IMR-90 (cell line): ENCODE results near the gene CC2D1A. TPM values are rescaled to one million over a fixed set of nuclear protein-coding genes. Genes with fewer than 3 reads are reported as not detected.

Experiments
- ATAC-seq: fragments of 200-7000 bp; cut with Tn5 transposase; 2 replicates; pipeline ENCODE4 v1.9.1; 2020; ENCODE audit warnings: low read depth, mild to moderate bottlenecking, moderate library complexity
- BruUV-seq: library from RNA; stranded (reverse); fragments of 400-500 nt; replicated peaks from 2 replicates; lab custom pipeline; 2021; lab: Mats Ljungman, UMichigan
- CTCF ChIA-PET: fragments of 300-600 bp; formaldehyde crosslinking; extraction: SDS; loops from one replicate; lab custom pipeline; 2021; ENCODE audit warnings: antibody characterized with exemption; lab: Yijun Ruan, JAX
- POLR2A ChIA-PET: fragments of 300-600 bp; sonication (Branson Sonifier 250); formaldehyde crosslinking; loops from one replicate; lab custom pipeline; 2022; ENCODE audit warnings: antibody characterized with exemption; ENCODE audit not compliant: unreplicated experiment; lab: Charles Lee
- DNase-seq: peaks from one replicate; pipeline ENCODE4 v3.0.0; 2013
- H2AFZ ChIP-seq: replicated peaks from 2 replicates; pipeline ENCODE3; 2013; ENCODE audit warnings: low read length, mild to moderate bottlenecking; ENCODE audit not compliant: poor library complexity
- H2AK5ac ChIP-seq: 2 replicates; pipeline ENCODE4 v1.6.1; 2013; ENCODE audit warnings: low read depth, low read length, inconsistent platforms
- H2AK9ac ChIP-seq: replicated peaks from 2 replicates; pipeline ENCODE3; 2013; ENCODE audit warnings: mild to moderate bottlenecking, low read depth, low read length, moderate library complexity; ENCODE audit not compliant: poor library complexity
- H2BK120ac ChIP-seq: 2 replicates; pipeline ENCODE4 v1.6.1; 2013; ENCODE audit warnings: low read depth, low read length, inconsistent platforms
- H2BK15ac ChIP-seq: 3 replicates; pipeline ENCODE4 v1.6.1; 2013; ENCODE audit warnings: low read depth, low read length, inconsistent platforms
- H2BK20ac ChIP-seq: 2 replicates; pipeline ENCODE4 v1.6.1; 2013; ENCODE audit warnings: low read depth, mild to moderate bottlenecking, inconsistent platforms, low read length, moderate library complexity
- H2BK5ac ChIP-seq: 2 replicates; pipeline ENCODE4 v1.6.1; 2013; ENCODE audit warnings: mild to moderate bottlenecking, low read depth, low read length, inconsistent platforms; ENCODE audit not compliant: poor library complexity, severe bottlenecking
- H3K14ac ChIP-seq: replicated peaks from 2 replicates; pipeline ENCODE4 v1.6.1; 2013; ENCODE audit warnings: low read depth, low read length, inconsistent platforms
- H3K18ac ChIP-seq: 2 replicates; pipeline ENCODE4 v1.6.1; 2013; ENCODE audit warnings: low read depth, low read length, control low read depth
- H3K23ac ChIP-seq: 2 replicates; pipeline ENCODE4 v1.6.1; 2013; ENCODE audit warnings: low read depth, low read length, inconsistent platforms
- H3K27ac ChIP-seq: 2 replicates; pipeline ENCODE4 v1.5.1; 2013; ENCODE audit warnings: mild to moderate bottlenecking, control low read depth, low read length; ENCODE audit not compliant: insufficient read depth
- H3K27me3 ChIP-seq: 2 replicates; pipeline ENCODE4 v1.6.1; 2013; ENCODE audit warnings: low read length; ENCODE audit not compliant: control insufficient read depth, insufficient read depth
- H3K36me3 ChIP-seq: 2 replicates; pipeline ENCODE4 v1.6.1; 2013; ENCODE audit warnings: low read length, mixed read lengths; ENCODE audit not compliant: control insufficient read depth, insufficient read depth
- H3K4ac ChIP-seq: 2 replicates; pipeline ENCODE4 v1.6.1; 2013; ENCODE audit warnings: low read depth, low read length, inconsistent platforms
- H3K4me1 ChIP-seq: 2 replicates; pipeline ENCODE4 v1.6.1; 2013; ENCODE audit warnings: low read length, mixed read lengths; ENCODE audit not compliant: control insufficient read depth, insufficient read depth
- H3K4me2 ChIP-seq: 2 replicates; pipeline ENCODE4 v1.6.1; 2013; ENCODE audit warnings: low read depth, mild to moderate bottlenecking, control low read depth, low read length, moderate library complexity
- H3K4me3 ChIP-seq: 2 replicates; pipeline ENCODE4 v1.5.1; 2013; ENCODE audit warnings: low read depth, mild to moderate bottlenecking, control low read depth, low read length, moderate library complexity; ENCODE audit not compliant: insufficient read depth
- H3K56ac ChIP-seq: 2 replicates; pipeline ENCODE4 v1.6.1; 2013; ENCODE audit warnings: low read length, inconsistent platforms; ENCODE audit not compliant: insufficient read depth; ENCODE audit errors: extremely low read depth
- H3K79me1 ChIP-seq, 2 experiments: 2 replicates each; pipeline ENCODE4 v1.6.1; 2013; ENCODE audit warnings: low read length in 2 of 2, inconsistent platforms in 1 of 2, low read depth in 1 of 2
- H3K9ac ChIP-seq: 2 replicates; pipeline ENCODE4 v1.6.1; 2013; ENCODE audit warnings: low read depth, low read length, control low read depth
- H3K9me1 ChIP-seq: 2 replicates; pipeline ENCODE4 v1.6.1; 2013; ENCODE audit warnings: low read length, inconsistent platforms; ENCODE audit not compliant: insufficient read depth
- H3K9me3 ChIP-seq: 2 replicates; pipeline ENCODE4 v1.6.1; 2013; ENCODE audit warnings: low read length; ENCODE audit not compliant: control insufficient read depth, insufficient read depth
- H4K20me1 ChIP-seq: 2 replicates; pipeline ENCODE4 v1.6.1; 2013; ENCODE audit warnings: low read length, inconsistent platforms; ENCODE audit not compliant: insufficient read depth
- H4K5ac ChIP-seq: 2 replicates; pipeline ENCODE4 v1.6.1; 2013; ENCODE audit warnings: mild to moderate bottlenecking, low read depth, low read length, control low read depth
- H4K8ac ChIP-seq, 2 experiments: 2 replicates each; pipeline ENCODE4 v1.6.1; 2013; ENCODE audit warnings: low read depth in 2 of 2, low read length in 2 of 2, control low read depth in 1 of 2, inconsistent platforms in 1 of 2
- H4K91ac ChIP-seq: 2 replicates; pipeline ENCODE4 v1.6.1; 2013; ENCODE audit warnings: low read depth, low read length, inconsistent platforms; ENCODE audit not compliant: insufficient read depth
- BHLHE40 ChIP-seq: fragments of 150-350 bp; IDR thresholded peaks from 2 replicates; pipeline ENCODE4 v1.6.1; 2016; ENCODE audit warnings: mild to moderate bottlenecking, low read depth, low read length
- CEBPB ChIP-seq: IDR thresholded peaks from 2 replicates; pipeline ENCODE4 v1.6.1; 2012; ENCODE audit warnings: low read depth, low read length, improper control_type of control experiment
- CHD1 ChIP-seq: IDR thresholded peaks from 2 replicates; pipeline ENCODE4 v1.6.1; 2012; ENCODE audit warnings: low read depth, low read length, improper control_type of control experiment
- ELK1 ChIP-seq: fragments of 150-350 bp; IDR thresholded peaks from 2 replicates; pipeline ENCODE4 v1.6.1; 2016; ENCODE audit warnings: low read depth, mild to moderate bottlenecking, low read length, moderate library complexity, borderline replicate concordance
- FOS ChIP-seq: fragments of 150-350 bp; IDR thresholded peaks from 2 replicates; pipeline ENCODE4 v1.6.1; 2016; ENCODE audit warnings: low read depth, low read length
- MAFK ChIP-seq: IDR thresholded peaks from 2 replicates; pipeline ENCODE4 v1.6.1; 2012; ENCODE audit warnings: low read depth, low read length, improper control_type of control experiment
- MAZ ChIP-seq: IDR thresholded peaks from 2 replicates; pipeline ENCODE4 v1.6.1; 2012; ENCODE audit warnings: low read depth, mild to moderate bottlenecking, low read length, improper control_type of control experiment, moderate library complexity, borderline replicate concordance
- MXI1 ChIP-seq: IDR thresholded peaks from 2 replicates; pipeline ENCODE4 v1.6.1; 2012; ENCODE audit warnings: low read depth, mild to moderate bottlenecking, low read length, moderate library complexity, borderline replicate concordance
- NFE2L2 ChIP-seq: fragments of 150-350 bp; IDR thresholded peaks from 2 replicates; pipeline ENCODE4 v1.6.1; 2016; ENCODE audit warnings: low read depth, mild to moderate bottlenecking, low read length
- POLR2A ChIP-seq: IDR thresholded peaks from 2 replicates; pipeline ENCODE4 v1.6.1; 2012; ENCODE audit warnings: mild to moderate bottlenecking, low read depth, low read length
- RAD21 ChIP-seq: IDR thresholded peaks from 2 replicates; pipeline ENCODE4 v1.6.1; 2012; ENCODE audit warnings: low read length, improper control_type of control experiment
- RCOR1 ChIP-seq: IDR thresholded peaks from 2 replicates; pipeline ENCODE4 v1.6.1; 2012; ENCODE audit warnings: mild to moderate bottlenecking, low read length, improper control_type of control experiment; ENCODE audit not compliant: insufficient replicate concordance
- RFX5 ChIP-seq: IDR thresholded peaks from 2 replicates; pipeline ENCODE4 v1.8.0; 2012; ENCODE audit warnings: low read depth, mild to moderate bottlenecking, low read length, moderate library complexity
- SMC3 ChIP-seq: fragments of 150-350 bp; IDR thresholded peaks from 2 replicates; pipeline ENCODE4 v1.6.1; 2016; ENCODE audit warnings: low read depth, mild to moderate bottlenecking, antibody characterized with exemption, low read length, moderate library complexity
- WGBS, 2 experiments: methylation state at CpG; one replicate each; pipeline versions ENCODE4 v1.1.5 to v1.1.7; 2013; ENCODE audit warnings: missing lambda C conversion rate in 2 of 2; ENCODE audit not compliant: insufficient read length in 1 of 2; ENCODE audit errors: extremely low coverage in 2 of 2; 5-methylcytosine and 5-hydroxymethylcytosine counted together
- dilution Hi-C: fragments of 300-500 bp; cut with HindIII; formaldehyde crosslinking; loops from one replicate; pipeline ENCODE4 v1.14.3; 2018; ENCODE audit warnings: low sequenced_read_pairs; ENCODE audit not compliant: unreplicated experiment
- in situ Hi-C: fragments of 300-500 bp; cut with MboI; formaldehyde crosslinking; loops from 3 replicates; pipeline ENCODE4 v1.14.3; 2019; ENCODE audit warnings: low sequenced_read_pairs, inconsistent platforms, mixed read lengths
- intact Hi-C: fragments of 100-400 bp; cut with micrococcal nuclease; formaldehyde crosslinking; loops from 2 replicates; pipeline ENCODE4 v1.10.0; 2022
- polyA plus RNA-seq, 3 experiments: library from polyadenylated mRNA; depleted of rRNA; stranded (reverse); fragments of >200 nt; gene quantifications; 2 replicates each; pipeline ENCODE4 v1.2.3, GENCODE V29; 2012; ENCODE audit warnings: low replicate concordance in 1 of 3
- total RNA-seq: library from RNA; depleted of rRNA; stranded (reverse); fragments of >200 nt; gene quantifications from 2 replicates; pipeline ENCODE4 v1.2.3, GENCODE V29; 2012
- TF ChIP-seq, protein P1 (sequence below): fragments of 150-350 bp; IDR thresholded peaks from 2 replicates; pipeline ENCODE4 v1.6.1; 2017; ENCODE audit warnings: mild to moderate bottlenecking, antibody characterized with exemption, low read length, low read depth
- TF ChIP-seq, protein P2 (sequence below): conservative IDR thresholded peaks from 2 replicates; pipeline ENCODE4 v1.5.1; 2012; ENCODE audit warnings: mild to moderate bottlenecking, low read depth, low read length, improper control_type of control experiment

CC2D1A gene
- total and polyA plus RNA-seq, 2 of the 4 experiments (the other 2 are of a cell fraction) = 4.1 to 14.7 TPM

GRCh38 chr19:13882836-13883235 lies 23.2 kb upstream of the CC2D1A start:
- POLR2A ChIA-PET = no interaction called here
- no peak overlapping the region for H4K91ac ChIP-seq

More at GRCh38 chr19:13882836-13883235, 23.2 kb upstream of the CC2D1A start:
- no peak overlapping the region for H2BK15ac ChIP-seq
- no peak overlapping the region for H2AK9ac ChIP-seq
- peaks cover 19% of the 10 kb centered on the region for H3K4me1 ChIP-seq
- no peak overlapping the region for H3K4me2 ChIP-seq
- no peak for ATAC-seq
- H2BK120ac ChIP-seq = no peak overlapping the region
- H2AFZ ChIP-seq = no peak overlapping the region
- TF ChIP-seq CHD1 (no peak), BHLHE40 (no peak), RAD21 (no peak), SMC3 (no peak), NFE2L2 (no peak), POLR2A (no peak), MXI1 (no peak), RCOR1 (no peak), MAZ (no peak), CEBPB (no peak), FOS (no peak), RFX5 (no peak), MAFK (no peak), ELK1 (no peak)
- TF ChIP-seq, protein P1, sequence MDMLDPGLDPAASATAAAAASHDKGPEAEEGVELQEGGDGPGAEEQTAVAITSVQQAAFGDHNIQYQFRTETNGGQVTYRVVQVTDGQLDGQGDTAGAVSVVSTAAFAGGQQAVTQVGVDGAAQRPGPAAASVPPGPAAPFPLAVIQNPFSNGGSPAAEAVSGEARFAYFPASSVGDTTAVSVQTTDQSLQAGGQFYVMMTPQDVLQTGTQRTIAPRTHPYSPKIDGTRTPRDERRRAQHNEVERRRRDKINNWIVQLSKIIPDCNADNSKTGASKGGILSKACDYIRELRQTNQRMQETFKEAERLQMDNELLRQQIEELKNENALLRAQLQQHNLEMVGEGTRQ = no peak
- TF ChIP-seq, protein P2, sequence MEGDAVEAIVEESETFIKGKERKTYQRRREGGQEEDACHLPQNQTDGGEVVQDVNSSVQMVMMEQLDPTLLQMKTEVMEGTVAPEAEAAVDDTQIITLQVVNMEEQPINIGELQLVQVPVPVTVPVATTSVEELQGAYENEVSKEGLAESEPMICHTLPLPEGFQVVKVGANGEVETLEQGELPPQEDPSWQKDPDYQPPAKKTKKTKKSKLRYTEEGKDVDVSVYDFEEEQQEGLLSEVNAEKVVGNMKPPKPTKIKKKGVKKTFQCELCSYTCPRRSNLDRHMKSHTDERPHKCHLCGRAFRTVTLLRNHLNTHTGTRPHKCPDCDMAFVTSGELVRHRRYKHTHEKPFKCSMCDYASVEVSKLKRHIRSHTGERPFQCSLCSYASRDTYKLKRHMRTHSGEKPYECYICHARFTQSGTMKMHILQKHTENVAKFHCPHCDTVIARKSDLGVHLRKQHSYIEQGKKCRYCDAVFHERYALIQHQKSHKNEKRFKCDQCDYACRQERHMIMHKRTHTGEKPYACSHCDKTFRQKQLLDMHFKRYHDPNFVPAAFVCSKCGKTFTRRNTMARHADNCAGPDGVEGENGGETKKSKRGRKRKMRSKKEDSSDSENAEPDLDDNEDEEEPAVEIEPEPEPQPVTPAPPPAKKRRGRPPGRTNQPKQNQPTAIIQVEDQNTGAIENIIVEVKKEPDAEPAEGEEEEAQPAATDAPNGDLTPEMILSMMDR = no peak
- whole genome bisulfite sequencing, 2 experiments = 93% methylated on average over 5 of the region's 12 CpGs; no CpG with 5 or more reads in 1 of the 2 experiments
- no peak overlapping the region for H2BK20ac ChIP-seq
- no peak overlapping the region for H3K4me3 ChIP-seq
- in situ Hi-C loops = loop anchor here (5.0 to 25.0 kb wide), 3 partner anchors 189 to 592 kb away; partner anchors contain the start of genes MISP3 and PTGER1
- peaks cover 2% of the 10 kb centered on the region; the same call in 1 of the 2 replicates for H3K27me3 ChIP-seq
- no peaks in the 10 kb centered on the region for H3K36me3 ChIP-seq
- no peak overlapping the region for H3K14ac ChIP-seq
- H3K18ac ChIP-seq = no peak overlapping the region
- H4K5ac ChIP-seq = no peak overlapping the region
- peaks cover 9% of the 10 kb centered on the region; the same call in 1 of the 2 replicates for H3K9me1 ChIP-seq
- no TSS peak for BruUV-seq
- H3K9me3 ChIP-seq = no peaks in the 10 kb centered on the region
- H3K79me1 ChIP-seq = no peaks in the 10 kb centered on the region
- intact Hi-C loops = loop anchor here (5.0 to 10.0 kb wide), 2 partner anchors 319 to 602 kb away; no protein-coding TSS in a partner anchor
- H3K23ac ChIP-seq = no peak overlapping the region
- H4K8ac ChIP-seq = no peak overlapping the region
- H3K4ac ChIP-seq = no peak overlapping the region
- no peak for DNase-seq
- no peak overlapping the region for H3K9ac ChIP-seq
- H4K20me1 ChIP-seq = no peaks in the 10 kb centered on the region
- no peak overlapping the region for H3K27ac ChIP-seq
- CTCF ChIA-PET = interaction anchor here (1.5 kb wide), 1 partner anchor 177 kb away, joined by 3 read pairs; no protein-coding TSS in a partner anchor
- dilution Hi-C loops = no loop called here
- H2AK5ac ChIP-seq = no peak overlapping the region
- H2BK5ac ChIP-seq = no peak overlapping the region
- no peak overlapping the region for H3K56ac ChIP-seq
